Measurements from ENCODE around the gene NKAIN1. TPM values are rescaled to one million over a fixed set of nuclear protein-coding genes. Genes with fewer than 3 reads are reported as not detected.

NKAIN1 gene
- total RNA-seq, 1 experiment from 2014 or later: 36.8 TPM

GRCh38 chr1:31272369-31272768, 32.7 kb upstream of the NKAIN1 start (continued):
- TF ChIP-seq ZNF281 (CRISPR knock-in tag; IDR thresholded peaks at IDR 0.05) (no peak), ZNF423 (CRISPR knock-in tag; IDR thresholded peaks at IDR 0.05) (no peak), NR1H2 (CRISPR knock-in tag; IDR thresholded peaks at IDR 0.05) (no peak), ESRRA (CRISPR knock-in tag; IDR thresholded peaks at IDR 0.05; ENCODE audit: borderline replicate concordance) (no peak), TEAD4 (CRISPR knock-in tag; IDR thresholded peaks at IDR 0.05) (no peak), CREB1 (CRISPR knock-in tag; IDR thresholded peaks at IDR 0.05) (no peak), ATF1 (CRISPR knock-in tag; IDR thresholded peaks at IDR 0.05) (no peak), FOXJ3 (CRISPR knock-in tag; IDR thresholded peaks at IDR 0.05; ENCODE audit: borderline replicate concordance) (no peak), E2F5 (CRISPR knock-in tag; IDR thresholded peaks at IDR 0.05) (no peak), ZNF396 (CRISPR knock-in tag; IDR thresholded peaks at IDR 0.05; ENCODE audit: borderline replicate concordance) (no peak), FOXP4 (CRISPR knock-in tag; IDR thresholded peaks at IDR 0.05) (no peak)

GRCh38 chr1:31266547-31266946, 26.9 kb upstream of the NKAIN1 start:
- ChIA-PET CTCF (interaction anchor here (1.4 to 6.2 kb wide), 2 partner anchors 82 to 128 kb away, joined by 4 to 32 read pairs; no protein-coding TSS in a partner anchor), POLR2A (no interaction called here)
- ATAC-seq (no peak), DNase-seq (ENCODE audit: low spot score) (no peak)
- Mint-ChIP-seq H3K4me3 (no peak overlapping the region), H3K36me3 (peaks cover 74% of the 10 kb centered on the region), H3K27me3 (ENCODE audit: low read depth) (no peaks in the 10 kb centered on the region), H3K27ac (no peak overlapping the region), H3K9me3 (no peaks in the 10 kb centered on the region), H3K4me1 (no peaks in the 10 kb centered on the region)
- TF ChIP-seq ATF1 (CRISPR knock-in tag; IDR thresholded peaks at IDR 0.05) (no peak), ZBTB21 (CRISPR knock-in tag; IDR thresholded peaks at IDR 0.05; ENCODE audit: borderline replicate concordance) (no peak), ZNF232 (CRISPR knock-in tag; IDR thresholded peaks at IDR 0.05) (no peak), KAT7 (CRISPR knock-in tag; IDR thresholded peaks at IDR 0.05; ENCODE audit: borderline replicate concordance) (no peak), JAZF1 (CRISPR knock-in tag; IDR thresholded peaks at IDR 0.05) (no peak), FOXP1 (CRISPR knock-in tag; IDR thresholded peaks at IDR 0.05; ENCODE audit: borderline replicate concordance) (no peak), IRF2 (CRISPR knock-in tag; IDR thresholded peaks at IDR 0.05; ENCODE audit: borderline replicate concordance, low read depth) (no peak), ZNF281 (CRISPR knock-in tag; IDR thresholded peaks at IDR 0.05) (no peak), GTF2I (CRISPR knock-in tag; conservative IDR thresholded peaks at IDR 0.05) (no peak), MXD4 (CRISPR knock-in tag; IDR thresholded peaks at IDR 0.05; ENCODE audit: borderline replicate concordance) (no peak), ZSCAN18 (CRISPR knock-in tag; IDR thresholded peaks at IDR 0.05) (no peak)
- TF ChIP-seq, protein P1, sequence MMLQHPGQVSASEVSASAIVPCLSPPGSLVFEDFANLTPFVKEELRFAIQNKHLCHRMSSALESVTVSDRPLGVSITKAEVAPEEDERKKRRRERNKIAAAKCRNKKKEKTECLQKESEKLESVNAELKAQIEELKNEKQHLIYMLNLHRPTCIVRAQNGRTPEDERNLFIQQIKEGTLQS (CRISPR knock-in tag; conservative IDR thresholded peaks at IDR 0.05): no peak
